SKM-1 (cell line): ENCODE results near the gene UBQLN3.

ENCODE experiments used
- DNase-seq: peaks from one replicate; lab custom pipeline; 2025; ENCODE audit not compliant: unreplicated experiment; lab: John Stamatoyannopoulos, UW

The UBQLN3 gene

DNA sequence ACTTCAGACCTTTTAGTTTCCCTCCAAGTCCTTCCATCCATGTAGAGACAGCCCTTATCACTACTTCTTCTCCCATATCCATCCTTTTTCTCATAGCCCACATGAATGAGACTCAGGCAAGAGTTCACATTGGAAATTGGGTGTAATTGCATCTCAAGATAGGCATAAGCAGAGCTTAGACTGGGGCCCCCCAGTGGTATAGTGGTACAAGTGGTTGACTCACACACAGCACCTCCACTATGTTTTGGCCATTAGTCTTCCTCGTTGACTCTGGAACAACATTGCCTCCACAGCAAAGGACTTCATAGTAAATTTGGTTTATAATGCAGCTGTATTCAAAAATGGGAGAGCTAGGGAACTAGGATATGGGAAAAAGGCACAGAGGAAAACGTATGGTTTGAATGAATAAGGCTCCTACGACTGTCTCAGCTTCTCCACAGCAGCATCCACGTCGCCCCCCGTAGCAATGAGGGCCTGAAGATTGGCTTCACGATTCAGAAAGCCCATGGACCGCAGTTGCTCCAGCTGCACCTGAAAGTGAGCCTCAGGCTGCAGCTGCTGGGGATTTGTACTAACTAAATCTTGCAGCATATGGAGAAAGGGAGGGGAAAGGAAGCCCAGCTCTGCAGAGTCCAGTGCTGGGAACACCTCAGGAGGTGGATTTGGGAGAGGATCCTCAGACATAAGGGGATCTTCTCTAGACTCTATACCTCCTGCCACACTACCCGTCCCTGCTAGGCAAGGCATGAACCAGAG, 2.4 kb downstream of the UBQLN3 start:
- no peak for DNase-seq

DNA sequence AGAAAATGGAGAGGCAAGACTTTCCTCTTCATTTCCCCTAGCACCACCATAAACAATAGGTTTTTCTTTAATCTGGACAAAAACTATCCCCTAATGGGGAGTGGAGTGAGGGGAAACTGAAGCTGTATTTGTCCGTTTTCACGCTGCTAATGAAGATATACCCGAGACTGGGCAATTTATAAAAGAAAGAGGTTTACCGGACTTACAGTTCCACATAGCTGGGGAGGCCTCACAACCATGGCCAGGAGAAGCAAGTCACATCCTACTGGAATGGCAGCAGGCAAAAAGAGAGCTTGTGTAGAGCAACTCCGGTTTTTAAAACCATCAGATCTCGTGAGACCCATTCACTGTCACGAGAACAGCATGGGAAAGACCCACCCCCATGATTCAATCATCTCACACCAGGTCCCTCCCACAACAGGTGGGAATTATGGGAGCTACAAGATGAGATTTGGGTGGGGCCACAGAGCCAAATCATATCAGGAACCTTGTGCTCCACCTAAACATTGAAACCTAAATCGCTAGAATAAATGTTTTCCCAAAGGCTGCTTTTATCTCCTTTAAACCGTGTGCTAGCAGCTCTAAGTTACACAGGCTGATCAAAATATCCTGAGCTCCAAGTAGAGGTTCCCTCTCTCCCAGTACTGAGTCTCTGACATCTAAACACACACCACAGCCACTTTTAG, 4.3 kb downstream of the UBQLN3 start:
- DNase-seq = no peak

DNA sequence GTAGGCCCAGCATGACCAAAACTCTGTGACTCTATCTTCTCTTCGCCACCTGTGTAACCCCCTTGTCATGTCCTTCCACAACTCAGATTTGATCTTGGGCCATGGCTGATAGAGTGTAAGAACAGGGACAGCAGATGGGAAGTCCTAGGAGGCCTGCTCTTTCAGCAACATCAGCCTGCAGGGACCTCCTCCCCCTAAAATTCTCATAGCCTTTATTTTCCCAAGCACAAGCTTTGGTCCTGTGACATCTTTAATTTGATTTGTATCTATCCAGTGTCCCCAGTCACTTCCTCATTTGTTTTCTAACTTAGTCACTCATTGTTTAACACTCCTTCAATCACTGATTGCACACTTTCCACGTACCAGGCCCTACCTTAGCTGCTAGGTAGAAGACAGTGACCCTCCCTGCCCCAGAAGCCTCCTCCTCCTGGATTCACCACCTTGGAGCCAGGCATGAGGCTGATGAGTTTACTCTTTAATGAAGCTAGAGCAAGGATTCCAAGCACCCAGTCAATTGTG, 5.3 kb downstream of the UBQLN3 start:
- no peak for DNase-seq

DNA sequence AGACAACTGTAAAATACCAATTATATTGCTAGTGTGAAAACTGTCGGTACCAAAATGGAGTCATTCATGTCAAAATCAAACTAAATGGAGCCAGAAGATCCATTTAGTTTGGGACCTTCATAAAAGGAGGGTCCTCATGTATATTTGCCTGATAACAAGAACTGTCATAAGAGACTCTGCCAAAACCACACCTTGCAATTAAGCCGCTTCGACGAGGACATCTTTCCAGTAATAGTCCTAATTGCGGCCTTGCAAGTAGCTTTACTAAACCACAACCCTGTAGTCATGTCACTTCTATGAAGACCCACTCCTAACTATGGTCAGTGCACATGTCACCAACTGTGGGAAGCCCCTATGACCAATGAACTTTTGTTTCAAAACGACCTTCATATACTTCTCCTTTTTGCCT, 9.4 kb downstream of the UBQLN3 start:
- DNase-seq = no peak

DNA sequence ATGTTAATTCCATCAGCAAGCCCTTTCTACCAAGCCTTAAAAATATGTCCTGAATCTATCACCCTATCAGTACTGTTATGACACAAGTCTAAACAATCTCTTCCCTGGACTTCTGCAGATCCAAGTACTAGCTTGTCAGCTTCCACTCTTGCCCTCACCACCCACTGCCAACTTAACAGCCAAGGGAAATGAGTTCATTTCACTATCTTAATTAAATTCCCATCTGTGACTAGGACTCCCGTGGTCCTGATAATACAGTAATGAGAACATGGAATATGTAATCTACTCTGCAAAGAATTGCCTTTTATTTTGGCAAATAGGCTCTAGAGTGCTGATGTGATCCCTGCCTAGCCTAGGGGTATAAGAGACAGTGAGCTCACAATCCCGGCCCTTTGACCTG, 10.1 kb downstream of the UBQLN3 start:
- DNase-seq = no peak

DNA sequence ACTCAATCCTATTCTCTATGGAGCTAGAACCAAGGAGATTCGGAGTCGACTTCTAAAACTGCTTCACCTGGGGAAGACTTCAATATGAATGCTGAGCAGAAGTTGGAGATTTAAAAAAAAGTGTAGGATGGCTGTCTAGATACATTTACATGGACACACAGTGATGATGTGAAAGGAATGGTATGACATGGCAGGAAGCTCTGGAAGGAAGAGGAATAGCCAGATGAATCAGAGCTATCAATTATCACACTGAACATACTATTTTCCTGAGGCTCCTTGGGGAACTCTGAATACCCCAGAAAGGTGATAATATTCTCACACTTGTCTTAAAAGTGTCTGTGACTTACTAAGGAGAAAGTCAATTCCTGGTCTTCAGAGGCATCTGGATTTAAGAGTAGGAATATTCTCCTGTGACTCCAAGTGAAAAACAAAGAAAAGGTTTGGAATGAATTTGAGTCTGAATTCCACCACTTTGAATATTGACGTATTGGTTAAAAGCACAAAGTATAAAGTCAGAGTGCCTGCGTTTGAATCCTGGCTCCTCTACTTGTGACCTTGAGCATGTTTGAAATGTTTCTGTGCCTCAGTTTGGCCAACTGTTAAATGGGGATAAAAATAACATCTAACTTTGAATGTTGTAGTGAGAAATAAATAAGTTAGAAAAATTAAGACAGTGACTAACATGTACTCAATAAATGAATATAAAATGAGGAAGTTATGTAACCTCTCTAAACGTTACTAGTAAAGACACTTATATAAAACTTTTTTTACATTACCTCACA, 20.0 kb downstream of the UBQLN3 start:
- DNase-seq = no peak

DNA sequence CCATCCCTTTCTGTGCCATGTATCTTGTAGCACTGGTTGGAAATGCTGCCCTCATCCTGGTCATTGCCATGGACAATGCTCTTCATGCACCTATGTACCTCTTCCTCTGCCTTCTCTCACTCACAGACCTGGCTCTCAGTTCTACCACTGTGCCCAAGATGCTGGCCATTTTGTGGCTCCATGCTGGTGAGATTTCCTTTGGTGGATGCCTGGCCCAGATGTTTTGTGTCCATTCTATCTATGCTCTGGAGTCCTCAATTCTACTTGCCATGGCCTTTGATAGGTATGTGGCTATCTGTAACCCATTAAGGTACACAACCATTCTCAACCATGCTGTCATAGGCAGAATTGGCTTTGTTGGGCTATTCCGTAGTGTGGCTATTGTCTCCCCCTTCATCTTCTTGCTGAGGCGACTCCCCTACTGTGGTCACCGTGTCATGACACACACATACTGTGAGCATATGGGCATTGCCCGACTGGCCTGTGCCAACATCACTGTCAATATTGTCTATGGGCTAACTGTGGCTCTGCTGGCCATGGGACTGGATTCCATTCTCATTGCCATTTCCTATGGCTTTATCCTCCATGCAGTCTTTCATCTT, 20.9 kb downstream of the UBQLN3 start:
- no peak for DNase-seq

DNA sequence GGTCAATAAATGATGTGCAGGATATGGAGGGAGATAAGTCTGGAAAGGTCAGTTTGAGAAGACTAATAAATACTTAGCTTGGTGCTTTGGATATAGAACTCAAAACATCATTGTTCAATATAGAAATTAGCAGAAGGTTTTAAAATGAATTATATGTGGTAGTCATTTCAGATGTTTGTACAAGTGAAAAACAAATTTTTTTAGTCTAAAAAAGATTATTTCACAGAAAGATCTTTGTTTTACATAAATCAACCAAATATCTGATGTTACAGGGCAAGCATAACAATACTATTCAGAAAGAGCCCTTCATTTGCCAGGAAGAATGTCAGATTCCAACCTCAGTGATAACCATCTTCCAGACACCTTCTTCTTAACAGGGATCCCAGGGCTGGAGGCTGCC, 21.4 kb downstream of the UBQLN3 start, which contains the start of gene OR52D1:
OR52D1 (plus strand) TSS at position 301 of the 400 bp plus-strand sequence; CDS start at position 323, 22 bp downstream.
- no peak for DNase-seq

DNA sequence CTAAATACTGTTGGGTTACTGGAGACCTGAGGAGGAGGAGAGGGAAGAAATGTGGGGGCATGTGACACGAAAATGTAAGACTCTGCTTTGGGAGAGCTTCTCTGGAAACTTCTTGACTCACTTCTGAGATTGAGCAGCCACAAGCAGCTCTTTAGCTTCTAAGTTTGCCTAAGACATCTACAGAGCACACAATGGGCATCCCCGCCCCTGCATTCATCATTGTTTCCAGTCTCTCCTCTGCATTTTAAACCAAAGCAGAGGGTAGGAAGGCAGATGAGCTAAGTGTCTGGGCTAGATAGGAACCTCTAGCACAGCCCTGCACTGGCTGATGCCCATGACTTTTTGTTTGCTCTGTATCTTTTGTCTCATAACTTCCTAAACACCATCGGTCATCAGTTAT, 23.3 kb downstream of the UBQLN3 start:
- DNase-seq = no peak

DNA sequence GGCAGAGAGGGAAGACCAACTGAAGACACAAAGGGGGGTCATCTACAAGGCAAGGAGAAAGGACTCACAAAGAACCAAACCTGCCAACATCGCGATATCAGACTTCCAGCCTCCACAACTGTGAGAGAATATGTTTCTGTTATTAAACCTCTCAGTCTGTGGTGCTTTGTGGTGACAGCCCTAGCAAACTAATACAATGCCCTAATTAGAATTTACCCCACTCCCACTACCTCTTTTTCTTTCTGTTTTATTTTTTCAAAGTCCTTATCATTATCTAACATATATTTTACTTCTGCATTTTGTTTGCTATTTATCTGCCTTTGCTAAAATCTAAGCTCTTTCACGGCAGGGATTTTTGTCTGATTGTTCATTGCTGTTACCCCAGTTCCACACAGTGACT, 23.8 kb downstream of the UBQLN3 start:
- DNase-seq = no peak

DNA sequence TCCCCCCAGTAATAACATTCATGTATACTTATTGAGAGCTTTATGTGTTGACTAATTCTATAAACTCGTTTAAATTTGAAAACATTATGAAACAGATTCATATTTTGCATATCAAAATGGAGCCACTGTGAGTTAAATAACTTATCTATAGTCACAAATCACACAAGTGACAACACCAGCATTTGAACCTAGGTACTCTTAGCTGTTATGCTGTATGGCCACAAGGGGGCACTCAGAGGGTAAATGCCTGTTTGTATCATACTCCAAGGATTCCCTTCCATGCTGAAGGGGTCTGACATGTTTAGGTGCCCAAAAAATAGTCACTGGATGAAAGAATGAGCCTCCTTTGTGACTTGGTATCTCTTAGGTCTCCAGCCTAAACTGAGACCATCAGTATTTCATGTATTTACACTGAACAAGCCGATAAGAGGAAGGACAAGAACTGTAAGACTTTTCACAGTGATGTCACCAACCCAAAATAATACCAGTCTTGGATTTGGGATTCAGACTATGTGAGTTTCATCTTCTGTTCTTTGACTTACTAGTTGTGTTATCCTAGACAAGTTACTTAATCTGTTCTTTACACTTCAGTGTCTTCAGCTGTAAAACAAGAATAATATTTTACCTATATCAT, 33.5 kb downstream of the UBQLN3 start:
- peak; percentile 33 for DNase-seq

DNA sequence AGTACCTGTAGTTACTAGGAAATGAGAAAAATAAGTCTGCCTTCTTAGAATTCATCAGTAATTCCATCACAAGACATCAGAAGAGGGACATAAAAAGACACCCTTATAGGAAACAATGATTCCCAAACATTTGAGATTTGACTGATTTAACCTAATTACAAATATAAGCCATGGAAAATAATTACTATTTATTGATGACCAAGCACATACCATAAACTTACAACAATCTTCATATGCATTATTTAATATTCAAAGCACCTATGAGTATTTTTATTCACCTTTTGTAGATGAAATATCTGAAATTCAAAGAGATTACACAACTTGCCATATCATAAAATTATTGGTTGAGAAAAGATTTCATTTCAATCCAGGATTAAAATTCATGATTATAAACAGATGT, 35.8 kb downstream of the UBQLN3 start:
- no peak for DNase-seq

DNA sequence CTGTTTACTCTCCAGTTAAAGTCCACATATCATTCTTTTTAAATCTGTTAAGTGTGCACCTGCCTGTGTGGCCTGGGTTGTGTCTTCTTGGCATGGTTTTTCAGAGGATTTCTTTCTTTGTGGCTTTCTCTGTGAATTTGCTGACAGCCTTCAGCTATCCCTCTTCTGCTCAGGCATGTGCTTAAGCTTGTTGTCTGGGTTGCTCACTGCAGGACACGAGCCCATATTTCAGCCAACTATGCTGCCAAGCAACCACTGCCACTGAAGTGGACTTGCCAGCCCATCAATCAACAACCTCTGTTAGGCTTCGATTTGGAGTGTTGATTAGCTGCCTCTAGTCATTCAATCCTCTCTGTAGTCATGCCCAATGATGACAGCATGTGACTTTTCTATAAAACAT, 42.2 kb downstream of the UBQLN3 start:
- no peak for DNase-seq

DNA sequence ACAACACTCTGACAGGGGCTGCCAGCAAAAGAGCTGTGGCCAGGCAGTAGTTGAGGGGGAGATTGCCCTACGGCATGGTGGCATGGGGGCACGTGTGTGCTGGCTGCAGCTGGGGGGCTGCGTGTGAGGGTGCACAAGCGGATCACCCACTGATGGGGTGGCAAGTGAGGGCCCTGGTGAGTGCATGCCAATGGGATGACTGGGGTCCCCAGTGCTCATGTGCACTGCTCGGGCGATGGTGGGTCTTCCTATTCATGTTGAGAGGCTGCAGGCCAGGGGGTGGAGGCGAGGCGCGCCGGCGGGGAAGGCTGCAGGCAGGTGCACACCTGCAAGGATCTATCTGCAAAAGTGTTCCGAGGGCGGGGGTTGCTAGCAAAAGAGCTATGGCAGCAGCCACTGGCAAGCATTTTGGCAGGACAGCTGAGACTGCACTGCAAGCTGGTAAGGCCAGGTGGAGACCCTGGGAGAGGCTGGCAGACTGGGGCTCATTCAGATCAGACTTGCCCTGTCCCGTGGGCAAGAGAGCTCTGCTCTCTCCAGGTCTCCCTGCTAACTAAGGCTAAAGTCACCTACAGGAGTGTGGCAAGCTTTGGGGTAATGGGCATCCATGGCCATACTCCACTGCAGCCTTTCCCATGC, 48.7 kb downstream of the UBQLN3 start:
- DNase-seq = no peak
